Kidney (tissue), 14 donors: Measurements from ENCODE around the gene NET1. TPM values are rescaled to one million over a fixed set of nuclear protein-coding genes. Genes with fewer than 3 reads are reported as not detected.

Experiments
- DNase-seq, 5 donors: peaks; one replicate each; pipeline ENCODE4 v3.0.0-alpha.2; 2013 to 2020
- FAIRE-seq: peaks from 2 replicates; lab custom pipeline; 2012; peaks lifted over from hg19 to GRCh38; lab: Jason Lieb, UNC
- H3K27ac ChIP-seq, 2 donors: one replicate each; pipeline ENCODE4 v1.7.0; 2013; ENCODE audit warnings: low read depth in 2 of 2, low read length in 2 of 2, inconsistent platforms in 1 of 2
- H3K27me3 ChIP-seq: one replicate; pipeline ENCODE4 v1.7.1; 2013; ENCODE audit warnings: low read length, inconsistent platforms; ENCODE audit not compliant: control insufficient read depth, insufficient read depth
- H3K36me3 ChIP-seq, 3 donors: one replicate each; pipeline versions ENCODE4 v1.7.0 to v1.7.1; 2013; ENCODE audit warnings: low read length in 3 of 3, control low read depth in 1 of 3, inconsistent platforms in 1 of 3; ENCODE audit not compliant: insufficient read depth in 3 of 3, control insufficient read depth in 2 of 3
- H3K4me1 ChIP-seq, 3 donors: one replicate each; pipeline versions ENCODE4 v1.7.0 to v1.7.1; 2013; ENCODE audit warnings: low read length in 3 of 3, inconsistent platforms in 1 of 3, low read depth in 1 of 3; ENCODE audit not compliant: control insufficient read depth in 2 of 3, insufficient read depth in 2 of 3
- H3K4me3 ChIP-seq, 3 donors: one replicate each; pipeline versions ENCODE4 v1.7.0 to v1.8.1; 2013; ENCODE audit warnings: low read length in 3 of 3, control low read depth in 1 of 3, inconsistent platforms in 1 of 3
- H3K9ac ChIP-seq, 3 donors: one replicate each; pipeline versions ENCODE4 v1.7.0 to v1.7.1; 2013; ENCODE audit warnings: low read length in 3 of 3, control low read depth in 1 of 3, inconsistent platforms in 1 of 3
- H3K9me3 ChIP-seq, 3 donors: one replicate each; pipeline versions ENCODE4 v1.7.0 to v1.7.1; 2013; ENCODE audit warnings: low read length in 3 of 3, control low read depth in 1 of 3, inconsistent platforms in 1 of 3; ENCODE audit not compliant: control insufficient read depth in 2 of 3, insufficient read depth in 1 of 3
- CTCF ChIP-seq: IDR thresholded peaks from 3 replicates; pipeline ENCODE4 v1.5.1; 2012; ENCODE audit warnings: mild to moderate bottlenecking, moderate library complexity, borderline replicate concordance; ENCODE audit not compliant: insufficient read depth; ENCODE audit errors: extremely low read depth
- intact Hi-C: fragments of 100-400 bp; cut with DNase I; formaldehyde crosslinking; loops from one replicate; pipeline ENCODE4 v1.11.1; 2022
- polyA plus RNA-seq: library from polyadenylated mRNA; stranded (reverse); fragments of 350-450 nt; fragmentation: Illumina TruSeq; extraction: RNeasy Lipid Tissue Mini Kit (QIAGEN cat#74804); gene quantifications from one replicate; pipeline ENCODE4 v1.2.3, GENCODE V29; 2014; ENCODE audit warnings: low read depth, low replicate concordance; ENCODE audit not compliant: insufficient read depth
- total RNA-seq: library from RNA; stranded (reverse); fragmentation: NEBNext Ultra II Directional; extraction: Animal tissue kit (Norgen Biotek cat#: 25700); gene quantifications from one replicate; pipeline ENCODE4 v1.2.1, GENCODE V29; 2021
- donor health status: control.
- donor health status: control.
- donor health status: control.
- donor health status: control.
- donor health status: control.
- donor health status: DM: yes; HTN: yes; CAD: no.
- donor health status: Normal renal cell carcinoma (clear cell type).

NET1 gene
- total and polyA plus RNA-seq, 2 donors from 2014 or later = 35.9 to 86.5 TPM

- DNase-seq = peak in 1 of 5 donors; percentile 19
Measured at GRCh38 chr10:5416981-5417380, 4.6 kb downstream of the NET1 start.

GRCh38 chr10:5418584-5418983 lies 6.2 kb downstream of the NET1 start:
- FAIRE-seq (no peak), DNase-seq (no peak)
- Histone ChIP-seq H3K9ac (no peak overlapping the region), H3K4me3 (no peak overlapping the region), H3K27me3 (no peaks in the 10 kb centered on the region), H3K36me3 (no peaks in the 10 kb centered on the region), H3K27ac (no peak overlapping the region), H3K4me1 (no peaks in the 10 kb centered on the region), H3K9me3 (peaks cover 0 to 10% (median 0%) of the 10 kb centered on the region in 3 donors)
- no peak for TF ChIP-seq CTCF
- intact Hi-C loops = no loop called here

More at GRCh38 chr10:5416981-5417380, 4.6 kb downstream of the NET1 start:
- H3K4me3 ChIP-seq = no peak overlapping the region
- H3K4me1 ChIP-seq = peaks cover 0 to 4% (median 0%) of the 10 kb centered on the region in 3 donors
- peaks cover 0 to 10% (median 0%) of the 10 kb centered on the region in 3 donors for H3K9me3 ChIP-seq
- no peaks in the 10 kb centered on the region for H3K36me3 ChIP-seq
- no peak for FAIRE-seq
- intact Hi-C loops = no loop called here
- no peak overlapping the region for H3K9ac ChIP-seq
- no peak for TF ChIP-seq CTCF
- no peak overlapping the region for H3K27ac ChIP-seq
- H3K27me3 ChIP-seq = no peaks in the 10 kb centered on the region

GRCh38 chr10:5419466-5420094 lies 7.2 kb downstream of the NET1 start:
- Histone ChIP-seq H3K9ac (no peak overlapping the region), H3K27ac (no peak overlapping the region), H3K4me3 (no peak overlapping the region), H3K27me3 (no peaks in the 10 kb centered on the region), H3K9me3 (peaks cover 0 to 10% (median 0%) of the 10 kb centered on the region in 3 donors), H3K4me1 (no peaks in the 10 kb centered on the region), H3K36me3 (no peaks in the 10 kb centered on the region)
- DNase-seq (no peak), FAIRE-seq (no peak)
- TF ChIP-seq CTCF = no peak
- intact Hi-C loops = no loop called here
